NCI-H1930 (cell line): ENCODE measurements around the gene FANCI.

Experiments used
- DNase-seq, 2 experiments: peaks; one replicate each; lab custom pipeline; 2025; lab: John Stamatoyannopoulos, UW

The FANCI gene

GRCh38 chr15:89243691-89244573 lies at the start of gene FANCI:
Gene FANCI (plus strand): TSS chr15:89243979. CDS start chr15:89247648, 3,669 bp downstream.
- DNase-seq, result peak; percentile 74 to 87

- DNase-seq, result no peak
Measured at GRCh38 chr15:89194608-89195007, 49.2 kb upstream of the FANCI start.

GRCh38 chr15:89195836-89196235 lies 47.9 kb upstream of the FANCI start:
- DNase-seq, result no peak

- DNase-seq, result no peak
Measured at GRCh38 chr15:89196241-89196640, 47.5 kb upstream of the FANCI start.

GRCh38 chr15:89196994-89197393 lies 46.8 kb upstream of the FANCI start:
- no peak for DNase-seq

- no peak for DNase-seq
Measured at GRCh38 chr15:89197503-89197971, 46.2 kb upstream of the FANCI start.

GRCh38 chr15:89198196-89198595 lies 45.6 kb upstream of the FANCI start:
- DNase-seq, result no peak

- DNase-seq, result no peak
Measured at GRCh38 chr15:89198934-89199333, 44.8 kb upstream of the FANCI start.

GRCh38 chr15:89199746-89200145 lies 44.0 kb upstream of the FANCI start:
- no peak for DNase-seq

- DNase-seq, result no peak
Measured at GRCh38 chr15:89200182-89200581, 43.6 kb upstream of the FANCI start.

- DNase-seq, result no peak
Measured at GRCh38 chr15:89201465-89202005, 42.2 kb upstream of the FANCI start.

GRCh38 chr15:89203705-89204273 lies 40.0 kb upstream of the FANCI start:
- DNase-seq, result no peak

GRCh38 chr15:89205991-89206585 lies 37.7 kb upstream of the FANCI start:
- no peak for DNase-seq

GRCh38 chr15:89206908-89207331 lies 36.9 kb upstream of the FANCI start:
- DNase-seq, result peak; percentile 14 to 21

GRCh38 chr15:89208256-89208655 lies 35.5 kb upstream of the FANCI start:
- no peak for DNase-seq

GRCh38 chr15:89209057-89209456 lies 34.7 kb upstream of the FANCI start:
- DNase-seq, result no peak

GRCh38 chr15:89211678-89212170 lies 32.1 kb upstream of the FANCI start:
- no peak for DNase-seq

GRCh38 chr15:89215627-89216026 lies 28.2 kb upstream of the FANCI start:
- DNase-seq, result no peak

GRCh38 chr15:89217031-89217430 lies 26.7 kb upstream of the FANCI start:
- no peak for DNase-seq

GRCh38 chr15:89217686-89218376 lies 25.9 kb upstream of the FANCI start:
- no peak for DNase-seq

- no peak for DNase-seq
Measured at GRCh38 chr15:89218531-89218930, 25.2 kb upstream of the FANCI start.

- no peak for DNase-seq
Measured at GRCh38 chr15:89221543-89221942, 22.2 kb upstream of the FANCI start, which contains the start of gene RLBP1. Gene RLBP1 (minus strand): TSS chr15:89221579. CDS start chr15:89218975, 2,604 bp downstream.
